IMR-90 (cell line): Measurements from ENCODE around the gene DSG1.

ENCODE experiments used
- BHLHE40 ChIP-seq: fragments of 150-350 bp; IDR thresholded peaks from 2 replicates; pipeline ENCODE4 v1.6.1; 2016; ENCODE audit warnings: mild to moderate bottlenecking, low read depth, low read length
- CEBPB ChIP-seq: IDR thresholded peaks from 2 replicates; pipeline ENCODE4 v1.6.1; 2012; ENCODE audit warnings: low read depth, low read length, improper control_type of control experiment
- FOS ChIP-seq: fragments of 150-350 bp; IDR thresholded peaks from 2 replicates; pipeline ENCODE4 v1.6.1; 2016; ENCODE audit warnings: low read depth, low read length
- MXI1 ChIP-seq: IDR thresholded peaks from 2 replicates; pipeline ENCODE4 v1.6.1; 2012; ENCODE audit warnings: low read depth, mild to moderate bottlenecking, low read length, moderate library complexity, borderline replicate concordance
- POLR2A ChIP-seq: IDR thresholded peaks from 2 replicates; pipeline ENCODE4 v1.6.1; 2012; ENCODE audit warnings: mild to moderate bottlenecking, low read depth, low read length
- RAD21 ChIP-seq: IDR thresholded peaks from 2 replicates; pipeline ENCODE4 v1.6.1; 2012; ENCODE audit warnings: low read length, improper control_type of control experiment
- RCOR1 ChIP-seq: IDR thresholded peaks from 2 replicates; pipeline ENCODE4 v1.6.1; 2012; ENCODE audit warnings: mild to moderate bottlenecking, low read length, improper control_type of control experiment; ENCODE audit not compliant: insufficient replicate concordance
- RFX5 ChIP-seq: IDR thresholded peaks from 2 replicates; pipeline ENCODE4 v1.8.0; 2012; ENCODE audit warnings: low read depth, mild to moderate bottlenecking, low read length, moderate library complexity
- SMC3 ChIP-seq: fragments of 150-350 bp; IDR thresholded peaks from 2 replicates; pipeline ENCODE4 v1.6.1; 2016; ENCODE audit warnings: low read depth, mild to moderate bottlenecking, antibody characterized with exemption, low read length, moderate library complexity
- TF ChIP-seq, protein P1 (sequence below): conservative IDR thresholded peaks from 2 replicates; pipeline ENCODE4 v1.5.1; 2012; ENCODE audit warnings: mild to moderate bottlenecking, low read depth, low read length, improper control_type of control experiment
- TF ChIP-seq, protein P2 (sequence below): fragments of 150-350 bp; IDR thresholded peaks from 2 replicates; pipeline ENCODE4 v1.6.1; 2017; ENCODE audit warnings: mild to moderate bottlenecking, antibody characterized with exemption, low read length, low read depth

GRCh38 chr18:31294199-31294747, 23.7 kb upstream of the DSG1 start:
- TF ChIP-seq, protein P1, sequence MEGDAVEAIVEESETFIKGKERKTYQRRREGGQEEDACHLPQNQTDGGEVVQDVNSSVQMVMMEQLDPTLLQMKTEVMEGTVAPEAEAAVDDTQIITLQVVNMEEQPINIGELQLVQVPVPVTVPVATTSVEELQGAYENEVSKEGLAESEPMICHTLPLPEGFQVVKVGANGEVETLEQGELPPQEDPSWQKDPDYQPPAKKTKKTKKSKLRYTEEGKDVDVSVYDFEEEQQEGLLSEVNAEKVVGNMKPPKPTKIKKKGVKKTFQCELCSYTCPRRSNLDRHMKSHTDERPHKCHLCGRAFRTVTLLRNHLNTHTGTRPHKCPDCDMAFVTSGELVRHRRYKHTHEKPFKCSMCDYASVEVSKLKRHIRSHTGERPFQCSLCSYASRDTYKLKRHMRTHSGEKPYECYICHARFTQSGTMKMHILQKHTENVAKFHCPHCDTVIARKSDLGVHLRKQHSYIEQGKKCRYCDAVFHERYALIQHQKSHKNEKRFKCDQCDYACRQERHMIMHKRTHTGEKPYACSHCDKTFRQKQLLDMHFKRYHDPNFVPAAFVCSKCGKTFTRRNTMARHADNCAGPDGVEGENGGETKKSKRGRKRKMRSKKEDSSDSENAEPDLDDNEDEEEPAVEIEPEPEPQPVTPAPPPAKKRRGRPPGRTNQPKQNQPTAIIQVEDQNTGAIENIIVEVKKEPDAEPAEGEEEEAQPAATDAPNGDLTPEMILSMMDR, result no peak
- TF ChIP-seq RFX5 (no peak), POLR2A (no peak), FOS (no peak), SMC3 (no peak), CEBPB (no peak), BHLHE40 (no peak), RAD21 (no peak), RCOR1 (no peak), MXI1 (no peak)
- TF ChIP-seq, protein P2, sequence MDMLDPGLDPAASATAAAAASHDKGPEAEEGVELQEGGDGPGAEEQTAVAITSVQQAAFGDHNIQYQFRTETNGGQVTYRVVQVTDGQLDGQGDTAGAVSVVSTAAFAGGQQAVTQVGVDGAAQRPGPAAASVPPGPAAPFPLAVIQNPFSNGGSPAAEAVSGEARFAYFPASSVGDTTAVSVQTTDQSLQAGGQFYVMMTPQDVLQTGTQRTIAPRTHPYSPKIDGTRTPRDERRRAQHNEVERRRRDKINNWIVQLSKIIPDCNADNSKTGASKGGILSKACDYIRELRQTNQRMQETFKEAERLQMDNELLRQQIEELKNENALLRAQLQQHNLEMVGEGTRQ, result no peak
